HG03196 (cell line): Measurements from ENCODE around the gene SH3TC1.

Source experiments
- ATAC-seq: cut with Tn5 transposase; IDR thresholded peaks from one replicate; pipeline ENCODE4 v1.9.1; 2021; ENCODE audit not compliant: unreplicated experiment

SH3TC1 gene

GRCh38 chr4:8163436-8164193 is 35.5 kb upstream of the SH3TC1 start:
- no peak for ATAC-seq

GRCh38 chr4:8164194-8164565 is 34.9 kb upstream of the SH3TC1 start:
- no peak for ATAC-seq

- ATAC-seq = no peak
Measured at GRCh38 chr4:8164687-8165086, 34.4 kb upstream of the SH3TC1 start.

GRCh38 chr4:8165374-8165896 is 33.7 kb upstream of the SH3TC1 start:
- no peak for ATAC-seq

- no peak for ATAC-seq
Measured at GRCh38 chr4:8167291-8167690, 31.8 kb upstream of the SH3TC1 start.

- ATAC-seq = no peak
Measured at GRCh38 chr4:8167815-8168214, 31.3 kb upstream of the SH3TC1 start.

- ATAC-seq = no peak
Measured at GRCh38 chr4:8168232-8168631, 30.9 kb upstream of the SH3TC1 start.

- ATAC-seq = no peak
Measured at GRCh38 chr4:8168832-8169598, 30.1 kb upstream of the SH3TC1 start.

- ATAC-seq = no peak
Measured at GRCh38 chr4:8169763-8170162, 29.3 kb upstream of the SH3TC1 start.

- ATAC-seq = no peak
Measured at GRCh38 chr4:8170341-8170740, 28.7 kb upstream of the SH3TC1 start.

- no peak for ATAC-seq
Measured at GRCh38 chr4:8171266-8171665, 27.8 kb upstream of the SH3TC1 start.

GRCh38 chr4:8171984-8172924 is 26.8 kb upstream of the SH3TC1 start:
- ATAC-seq = peak; percentile 52

- no peak for ATAC-seq
Measured at GRCh38 chr4:8173492-8174242, 25.4 kb upstream of the SH3TC1 start.

GRCh38 chr4:8174970-8175369 is 24.1 kb upstream of the SH3TC1 start:
- ATAC-seq = no peak

GRCh38 chr4:8175686-8176085 is 23.4 kb upstream of the SH3TC1 start:
- no peak for ATAC-seq

GRCh38 chr4:8176547-8177399 is 22.3 kb upstream of the SH3TC1 start:
- ATAC-seq = peak; percentile 67

GRCh38 chr4:8177552-8177951 is 21.5 kb upstream of the SH3TC1 start:
- no peak for ATAC-seq

- ATAC-seq = no peak
Measured at GRCh38 chr4:8177956-8178355, 21.1 kb upstream of the SH3TC1 start.

GRCh38 chr4:8179074-8179473 is 20.0 kb upstream of the SH3TC1 start:
- no peak for ATAC-seq

- ATAC-seq = no peak
Measured at GRCh38 chr4:8179771-8180170, 19.3 kb upstream of the SH3TC1 start.
